IMR-90 (cell line): Measurements from ENCODE around the gene DHRS13.

ENCODE experiments used
- BHLHE40 ChIP-seq: fragments of 150-350 bp; IDR thresholded peaks from 2 replicates; pipeline ENCODE4 v1.6.1; 2016; ENCODE audit warnings: mild to moderate bottlenecking, low read depth, low read length
- CTCF ChIP-seq: conservative IDR thresholded peaks from 2 replicates; pipeline ENCODE4 v1.5.1; 2012; ENCODE audit warnings: mild to moderate bottlenecking, low read depth, low read length, improper control_type of control experiment
- ELK1 ChIP-seq: fragments of 150-350 bp; IDR thresholded peaks from 2 replicates; pipeline ENCODE4 v1.6.1; 2016; ENCODE audit warnings: low read depth, mild to moderate bottlenecking, low read length, moderate library complexity, borderline replicate concordance
- FOS ChIP-seq: fragments of 150-350 bp; IDR thresholded peaks from 2 replicates; pipeline ENCODE4 v1.6.1; 2016; ENCODE audit warnings: low read depth, low read length
- MAFK ChIP-seq: IDR thresholded peaks from 2 replicates; pipeline ENCODE4 v1.6.1; 2012; ENCODE audit warnings: low read depth, low read length, improper control_type of control experiment
- NFE2L2 ChIP-seq: fragments of 150-350 bp; IDR thresholded peaks from 2 replicates; pipeline ENCODE4 v1.6.1; 2016; ENCODE audit warnings: low read depth, mild to moderate bottlenecking, low read length
- POLR2A ChIP-seq: IDR thresholded peaks from 2 replicates; pipeline ENCODE4 v1.6.1; 2012; ENCODE audit warnings: mild to moderate bottlenecking, low read depth, low read length
- RAD21 ChIP-seq: IDR thresholded peaks from 2 replicates; pipeline ENCODE4 v1.6.1; 2012; ENCODE audit warnings: low read length, improper control_type of control experiment
- RCOR1 ChIP-seq: IDR thresholded peaks from 2 replicates; pipeline ENCODE4 v1.6.1; 2012; ENCODE audit warnings: mild to moderate bottlenecking, low read length, improper control_type of control experiment; ENCODE audit not compliant: insufficient replicate concordance
- RFX5 ChIP-seq: IDR thresholded peaks from 2 replicates; pipeline ENCODE4 v1.8.0; 2012; ENCODE audit warnings: low read depth, mild to moderate bottlenecking, low read length, moderate library complexity
- SMC3 ChIP-seq: fragments of 150-350 bp; IDR thresholded peaks from 2 replicates; pipeline ENCODE4 v1.6.1; 2016; ENCODE audit warnings: low read depth, mild to moderate bottlenecking, antibody characterized with exemption, low read length, moderate library complexity
- USF2 ChIP-seq: fragments of 150-350 bp; IDR thresholded peaks from 2 replicates; pipeline ENCODE4 v1.6.1; 2017; ENCODE audit warnings: mild to moderate bottlenecking, antibody characterized with exemption, low read length, low read depth

- TF ChIP-seq POLR2A (no peak), CTCF (no peak), RFX5 (no peak), ELK1 (no peak), SMC3 (no peak), BHLHE40 (no peak), FOS (no peak), RCOR1 (no peak), RAD21 (no peak), USF2 (no peak), MAFK (no peak), NFE2L2 (no peak)
Measured at GRCh38 chr17:28944343-28944742, 41.5 kb upstream of the DHRS13 start.
